ENCODE measurements around the gene TNFAIP2.

GRCh38 chr14:103107455-103107854, 15.8 kb upstream of the TNFAIP2 start:
- TF ChIP-seq POLR2A (IDR thresholded peaks at IDR 0.05): no peak
- no peak for TF ChIP-seq CTCF (IDR thresholded peaks at IDR 0.05)

Measured in ovary (tissue), 3 donors.